Cardiac muscle cell (in vitro differentiated cells and primary cell): ENCODE data around the gene APP. TPM values are rescaled to one million over a fixed set of nuclear protein-coding genes. Genes with fewer than 3 reads are reported as not detected.

Source experiments
- DNase-seq, 2 donors: peaks; one replicate each; pipeline versions ENCODE4 v3.0.0 to v3.0.0-alpha.2; 2010 to 2017; ENCODE audit warnings: low read depth in 1 of 2, low spot score in 1 of 2
- H3K27ac ChIP-seq: fragments of 200-600 bp; sonication (generic); 2 replicates; pipeline ENCODE4 v1.5.1; 2016
- H3K27me3 ChIP-seq: fragments of 200-600 bp; sonication (generic); 2 replicates; pipeline ENCODE4 v1.6.0; 2016; ENCODE audit warnings: control low read depth
- H3K36me3 ChIP-seq: fragments of 200-600 bp; sonication (generic); 2 replicates; pipeline ENCODE4 v1.5.1; 2016; ENCODE audit warnings: control low read depth
- H3K4me1 ChIP-seq: fragments of 200-600 bp; sonication (generic); 2 replicates; pipeline ENCODE4 v1.8.1; 2017; ENCODE audit warnings: low read depth, mild to moderate bottlenecking, mixed run types
- H3K4me3 ChIP-seq: fragments of 200-600 bp; sonication (generic); 2 replicates; pipeline ENCODE4 v1.5.1; 2016; ENCODE audit warnings: mild to moderate bottlenecking
- H3K9me3 ChIP-seq: fragments of 200-600 bp; sonication (generic); 2 replicates; pipeline ENCODE4 v1.5.1; 2017; ENCODE audit warnings: low read depth, mild to moderate bottlenecking, control low read depth
- CTCF ChIP-seq: IDR thresholded peaks from 2 replicates; pipeline ENCODE4 v1.5.1; 2012; ENCODE audit warnings: low read depth, mild to moderate bottlenecking, low read length
- polyA plus RNA-seq: library from polyadenylated mRNA; unstranded; fragments of >200 nt; fragmentation: Nextera tagmentation; extraction: Ambion mirVana; gene quantifications from 2 replicates; pipeline ENCODE4 v1.2.1, GENCODE V29; 2016
- total RNA-seq: library from RNA; depleted of rRNA; stranded (reverse); fragments of >200 nt; gene quantifications from 2 replicates; pipeline ENCODE4 v1.2.3, GENCODE V29; 2016

APP gene
- total and polyA plus RNA-seq, 2 experiments from 2014 or later: 31.8 to 359 TPM

- no peaks in the 10 kb centered on the region for H3K27me3 ChIP-seq
- H3K4me1 ChIP-seq: peaks cover 14% of the 10 kb centered on the region
- DNase-seq: no peak
- H3K27ac ChIP-seq: no peak overlapping the region
- no peak for TF ChIP-seq CTCF
- no peaks in the 10 kb centered on the region for H3K36me3 ChIP-seq
- H3K9me3 ChIP-seq: no peaks in the 10 kb centered on the region
- H3K4me3 ChIP-seq: no peak overlapping the region
Observed at GRCh38 chr21:26117324-26117971, 53.1 kb downstream of the APP start.

DNA sequence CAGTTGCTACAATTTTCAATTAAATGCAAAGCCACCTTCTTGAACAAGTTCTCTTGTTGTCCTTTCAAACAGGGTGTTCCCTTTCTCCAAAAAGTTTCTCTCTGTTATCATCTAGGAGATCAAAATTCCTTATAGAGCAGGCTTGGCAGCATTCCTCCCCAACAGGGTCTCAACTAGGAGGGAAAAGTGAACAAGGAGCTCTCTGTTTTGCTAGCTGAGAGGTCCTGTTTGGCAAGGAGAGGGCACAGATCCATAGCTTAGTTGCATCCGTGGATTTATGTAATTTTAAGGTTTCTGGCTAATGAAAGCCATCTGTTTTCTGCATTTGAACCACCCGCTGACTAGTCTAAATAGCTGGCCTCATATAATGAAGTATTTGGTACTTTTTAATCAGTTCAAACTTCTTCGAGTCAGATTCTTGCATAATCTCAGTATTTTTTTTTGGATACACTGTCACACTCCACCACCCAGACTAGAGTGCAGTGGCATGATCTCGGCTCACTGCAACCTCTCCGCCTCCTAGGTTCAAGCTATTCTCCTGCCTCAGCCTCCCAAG is 54.0 kb downstream of the APP start:
- Histone ChIP-seq H3K4me1 (peaks cover 10% of the 10 kb centered on the region), H3K9me3 (no peaks in the 10 kb centered on the region), H3K27ac (no peak overlapping the region), H3K27me3 (no peaks in the 10 kb centered on the region), H3K36me3 (no peaks in the 10 kb centered on the region), H3K4me3 (no peak overlapping the region)
- no peak for TF ChIP-seq CTCF
- DNase-seq: peak in 1 of 2 donors; percentile 73

GRCh38 chr21:26115899-26116298 is 54.7 kb downstream of the APP start:
- peak in 1 of 2 donors; percentile 72 for DNase-seq
- Histone ChIP-seq H3K9me3 (no peaks in the 10 kb centered on the region), H3K27ac (no peak overlapping the region), H3K4me3 (no peak overlapping the region), H3K4me1 (peaks cover 10% of the 10 kb centered on the region), H3K36me3 (no peaks in the 10 kb centered on the region), H3K27me3 (no peaks in the 10 kb centered on the region)
- TF ChIP-seq CTCF: no peak

DNA sequence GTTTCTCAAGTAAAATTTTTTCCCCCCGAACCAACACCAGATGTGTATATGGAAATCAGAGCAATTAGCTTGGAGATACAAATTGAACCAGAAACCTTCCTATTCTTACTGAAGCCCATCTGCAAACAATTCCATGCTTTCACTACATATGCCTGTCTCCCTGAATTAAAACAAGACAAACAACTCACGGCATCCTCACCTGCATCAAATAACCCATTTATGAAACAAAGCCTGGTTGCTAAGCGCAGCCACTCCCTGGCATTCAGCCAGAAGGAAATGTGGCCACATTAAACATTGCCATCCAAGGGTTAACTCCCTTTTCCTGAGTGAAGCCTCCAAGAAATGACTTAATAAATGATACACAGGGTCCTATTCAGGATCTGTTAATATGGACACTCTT is 55.3 kb downstream of the APP start:
- Histone ChIP-seq H3K27ac (no peak overlapping the region), H3K27me3 (no peaks in the 10 kb centered on the region), H3K9me3 (no peaks in the 10 kb centered on the region), H3K36me3 (no peaks in the 10 kb centered on the region), H3K4me1 (peaks cover 10% of the 10 kb centered on the region), H3K4me3 (no peak overlapping the region)
- no peak for TF ChIP-seq CTCF
- DNase-seq: peak in 1 of 2 donors; percentile 41

- H3K4me3 ChIP-seq: no peak overlapping the region
- no peaks in the 10 kb centered on the region for H3K4me1 ChIP-seq
- H3K27ac ChIP-seq: no peak overlapping the region
- H3K36me3 ChIP-seq: peaks cover 4% of the 10 kb centered on the region
- H3K27me3 ChIP-seq: no peaks in the 10 kb centered on the region
- no peak for DNase-seq
- H3K9me3 ChIP-seq: no peaks in the 10 kb centered on the region
- TF ChIP-seq CTCF: no peak
Observed at GRCh38 chr21:26112975-26113374, 57.6 kb downstream of the APP start.
